NCI-H2196 (cell line): ENCODE results near the gene ATL3.
"Not testable (repeated sequence)": the region's sequence is repeated elsewhere in the genome, so short reads cannot be mapped to it uniquely, and the experiment has no call there.

Experiments
- DNase-seq: peaks from one replicate; lab custom pipeline; 2025; ENCODE audit not compliant: unreplicated experiment; lab: John Stamatoyannopoulos, UW

Gene ATL3

GRCh38 chr11:63621071-63621470 is 50.1 kb downstream of the ATL3 start:
- DNase-seq, result no peak

GRCh38 chr11:63619967-63620366 is 51.2 kb downstream of the ATL3 start:
- no peak for DNase-seq

GRCh38 chr11:63617686-63618085 is 53.5 kb downstream of the ATL3 start:
- DNase-seq, result not testable (repeated sequence)

GRCh38 chr11:63616953-63617352 is 54.2 kb downstream of the ATL3 start:
- DNase-seq, result no peak

- peak; percentile 78 for DNase-seq
Measured at GRCh38 chr11:63614136-63614671, 57.0 kb downstream of the ATL3 start, which contains the start of gene PLAAT3. TSS of gene PLAAT3 (minus strand) at chr11:63614433. CDS start at chr11:63614014, 419 bp downstream.

- no peak for DNase-seq
Measured at GRCh38 chr11:63613517-63614135, 57.5 kb downstream of the ATL3 start.

GRCh38 chr11:63612181-63612580 is 59.0 kb downstream of the ATL3 start:
- DNase-seq, result no peak

- DNase-seq, result no peak
Measured at GRCh38 chr11:63611395-63611747, 59.8 kb downstream of the ATL3 start.

GRCh38 chr11:63610604-63611394 is 60.4 kb downstream of the ATL3 start:
- no peak for DNase-seq

- no peak for DNase-seq
Measured at GRCh38 chr11:63609971-63610580, 61.1 kb downstream of the ATL3 start.

- peak; percentile 20 for DNase-seq
Measured at GRCh38 chr11:63609536-63609935, 61.6 kb downstream of the ATL3 start.

GRCh38 chr11:63608353-63609345 is 62.5 kb downstream of the ATL3 start:
- DNase-seq, result no peak

GRCh38 chr11:63603180-63603518 is 68.0 kb downstream of the ATL3 start:
- no peak for DNase-seq

GRCh38 chr11:63602290-63603179 is 68.6 kb downstream of the ATL3 start:
- not testable (repeated sequence) for DNase-seq

GRCh38 chr11:63599211-63600122 is 71.7 kb downstream of the ATL3 start:
- no peak for DNase-seq

GRCh38 chr11:63598556-63598955 is 72.6 kb downstream of the ATL3 start:
- DNase-seq, result no peak

GRCh38 chr11:63595296-63595695 is 75.9 kb downstream of the ATL3 start:
- no peak for DNase-seq

GRCh38 chr11:63592975-63593395 is 78.2 kb downstream of the ATL3 start:
- peak; percentile 29 for DNase-seq
